ENCODE measurements around the gene SLC6A8. TPM values are rescaled to one million over a fixed set of nuclear protein-coding genes. Genes with fewer than 3 reads are reported as not detected.

The SLC6A8 gene
- total RNA-seq, 4 donors from 2014 or later: 13.5 to 32.4 (median 26.3) TPM

GRCh38 chrX:153665726-153666306 lies 21.9 kb upstream of the SLC6A8 start:
- no peak for DNase-seq (ENCODE audit: low spot score)
- TF ChIP-seq CTCF (IDR thresholded peaks at IDR 0.05): no peak
- ATAC-seq (ENCODE audit: low FRiP score): no peak

GRCh38 chrX:153667281-153667955 lies 20.3 kb upstream of the SLC6A8 start:
- no peak for TF ChIP-seq CTCF (IDR thresholded peaks at IDR 0.05)
- ATAC-seq (ENCODE audit: low FRiP score) (no peak), DNase-seq (ENCODE audit: low spot score) (no peak)

- ATAC-seq (ENCODE audit: low FRiP score) (peak; percentile 54), DNase-seq (ENCODE audit: low spot score) (peak; percentile 71)
- peak in 1 of 3 donors; percentile 20 for TF ChIP-seq CTCF (IDR thresholded peaks at IDR 0.05)
These were observed 19.8 kb upstream of the SLC6A8 start for GRCh38 chrX:153667956-153668396.

- DNase-seq (ENCODE audit: low spot score): no peak
- no peak for ATAC-seq (ENCODE audit: low FRiP score)
- TF ChIP-seq CTCF (IDR thresholded peaks at IDR 0.05): no peak
These were observed 19.1 kb upstream of the SLC6A8 start for GRCh38 chrX:153668423-153669173.

GRCh38 chrX:153669174-153669890 lies 18.4 kb upstream of the SLC6A8 start:
- TF ChIP-seq CTCF (IDR thresholded peaks at IDR 0.05): peak in 1 of 3 donors; percentile 11
- DNase-seq (ENCODE audit: low spot score) (no peak), ATAC-seq (ENCODE audit: low FRiP score) (no peak)

- ATAC-seq (ENCODE audit: low FRiP score) (no peak), DNase-seq (ENCODE audit: low spot score) (no peak)
- TF ChIP-seq CTCF (IDR thresholded peaks at IDR 0.05): no peak
These were observed 17.6 kb upstream of the SLC6A8 start for GRCh38 chrX:153669901-153670731.
